Right kidney (tissue), 1 donor: ENCODE data around the gene HOXD11.

Experiments
- DNase-seq: peaks from one replicate; pipeline ENCODE4 v3.0.0-alpha.2; 2016

HOXD11 gene

DNA sequence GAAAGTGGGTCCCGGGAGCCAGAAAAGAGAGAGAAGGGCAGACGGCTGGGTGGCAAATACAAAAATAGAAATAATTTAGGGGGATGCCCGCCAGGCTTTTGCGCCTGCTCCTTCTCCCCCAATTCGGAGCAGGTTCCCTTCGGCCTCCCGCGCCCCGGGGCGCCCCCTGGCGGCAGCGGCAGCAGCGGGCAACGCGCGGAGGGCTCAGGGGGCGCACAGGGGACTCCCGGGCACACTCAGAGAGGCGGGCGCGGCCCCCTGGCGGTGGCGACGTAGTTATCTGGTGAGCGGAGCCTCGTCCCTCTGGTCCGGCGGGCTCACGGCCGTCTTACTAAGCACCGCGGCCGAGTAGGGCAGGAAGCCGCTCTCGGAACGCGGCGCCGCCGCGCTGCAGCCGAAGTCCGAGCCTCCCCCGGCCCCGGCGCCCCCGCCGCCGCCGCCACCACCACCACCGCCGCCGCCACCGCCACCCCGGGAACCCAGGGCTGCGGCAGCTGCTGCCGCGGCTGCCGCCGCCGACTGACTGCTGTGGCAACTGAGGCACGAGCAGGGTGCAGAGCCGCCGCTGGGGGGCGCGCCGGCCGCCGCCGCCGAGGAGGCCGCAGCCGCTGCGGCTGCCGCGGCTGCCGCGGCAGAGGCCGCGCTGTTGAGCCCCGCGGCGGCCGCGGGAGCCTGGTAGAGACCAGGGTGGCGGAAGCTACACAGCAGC is 27.1 kb upstream of the HOXD11 start:
- DNase-seq: peak; percentile 75

DNA sequence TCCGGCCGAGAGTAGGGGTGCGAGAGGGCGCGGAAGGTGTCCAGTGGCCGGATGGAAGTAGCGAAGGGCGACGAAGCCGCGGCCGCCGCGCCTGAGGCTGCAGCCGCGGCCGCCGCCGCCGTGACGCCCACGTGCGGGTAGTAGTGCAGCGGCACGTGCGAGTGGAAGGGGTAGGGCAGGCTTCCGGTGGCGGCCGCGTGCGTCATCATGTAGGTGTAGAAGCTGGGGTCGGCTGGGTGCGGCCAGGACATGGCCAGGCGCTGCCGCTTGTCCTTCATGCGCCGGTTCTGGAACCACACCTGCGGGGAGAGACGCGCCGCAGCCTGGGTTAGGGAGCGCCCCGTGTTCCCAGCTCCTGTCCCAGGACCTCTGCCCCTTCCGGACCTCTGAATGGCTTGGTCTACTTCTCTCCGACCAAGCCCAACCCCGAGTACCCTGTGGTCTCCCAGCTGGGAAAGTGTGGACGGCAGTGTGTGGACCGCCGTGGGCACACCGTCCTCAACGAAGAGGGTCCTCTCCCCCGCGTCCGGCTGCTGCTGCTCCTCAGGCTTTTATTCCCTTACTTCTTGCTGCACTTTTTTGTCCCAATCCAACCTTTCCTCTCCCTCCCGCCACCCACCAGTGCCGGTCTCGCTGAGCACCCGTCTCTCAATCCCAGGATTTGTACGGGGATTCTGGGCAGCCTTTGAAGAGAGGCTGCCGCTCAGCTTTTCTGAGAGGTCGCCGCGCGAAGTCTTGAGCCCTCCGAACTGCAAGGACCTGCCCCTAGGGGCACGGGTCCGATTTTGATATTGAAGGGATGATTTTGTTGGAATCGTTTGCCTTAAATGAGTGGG is 26.3 kb upstream of the HOXD11 start:
- DNase-seq: peak; percentile 85

DNA sequence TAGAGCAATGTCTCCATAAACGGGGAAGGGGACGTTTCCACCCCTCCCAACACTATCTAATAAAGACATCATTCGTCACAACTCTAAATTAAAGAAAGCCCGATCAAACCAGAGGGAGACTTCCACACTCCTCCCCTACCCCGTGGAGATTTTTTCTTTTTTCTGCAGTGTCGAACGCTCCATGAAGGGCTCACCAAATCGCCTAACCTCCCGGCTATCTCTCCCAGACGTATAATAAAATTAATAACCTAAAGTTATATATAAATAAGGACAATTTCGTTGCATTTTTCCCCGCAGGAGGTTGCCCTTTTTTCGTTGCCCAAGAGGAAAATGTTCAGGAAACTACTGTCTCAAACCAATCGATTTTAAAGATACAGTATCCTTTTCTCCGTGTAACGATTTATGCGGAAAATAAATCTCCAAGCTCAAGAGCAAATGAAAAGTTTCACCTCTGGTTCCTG is 25.7 kb upstream of the HOXD11 start:
- DNase-seq: no peak

DNA sequence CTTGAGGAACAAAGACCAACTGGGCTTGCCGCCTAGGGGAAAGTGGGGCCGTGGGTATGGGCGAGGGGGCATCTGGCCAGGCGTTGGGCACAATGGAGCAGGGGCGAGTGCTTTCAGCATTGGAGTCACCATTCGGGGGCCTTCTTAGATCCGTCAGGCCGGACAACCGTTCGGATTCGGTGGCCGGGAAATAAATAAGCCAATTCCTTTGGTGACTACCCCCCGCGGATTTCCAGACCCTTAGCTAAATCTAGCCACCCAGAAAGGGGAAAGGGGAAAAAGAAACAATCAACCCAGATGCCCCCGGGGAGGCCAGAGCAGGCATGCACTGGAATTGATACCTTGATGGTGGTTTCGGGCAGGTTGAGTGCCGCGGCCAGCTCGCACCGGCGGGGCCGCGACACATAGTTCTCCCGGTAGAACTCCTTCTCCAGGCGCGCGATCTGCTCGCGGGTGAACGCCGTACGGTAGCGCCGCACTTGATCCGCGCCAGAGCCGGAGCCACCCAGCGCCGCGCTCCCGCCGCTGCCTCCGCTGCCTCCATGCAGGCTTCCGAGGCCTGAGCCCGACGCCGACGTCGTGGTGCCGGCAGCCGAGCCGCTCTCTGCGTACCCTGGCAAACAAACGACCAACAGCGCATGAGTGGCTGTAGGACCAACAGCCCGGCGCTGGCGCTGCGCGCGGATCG is 25.1 kb upstream of the HOXD11 start:
- peak; percentile 92 for DNase-seq

DNA sequence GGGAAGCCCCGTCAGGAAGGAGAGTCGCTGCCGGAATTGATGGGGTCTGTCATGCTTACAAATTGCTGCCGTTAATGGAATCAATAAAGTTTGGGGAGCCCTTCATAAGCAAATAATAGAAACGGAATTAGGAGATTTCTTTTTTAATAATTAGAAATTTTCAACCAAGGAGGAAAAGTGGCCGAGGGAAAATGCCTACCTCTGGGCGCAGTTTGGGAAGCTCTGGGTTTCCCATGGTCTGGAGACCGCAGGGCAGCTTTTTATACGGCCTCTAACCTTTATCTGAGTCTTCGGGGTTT is 24.6 kb upstream of the HOXD11 start:
- DNase-seq: no peak

DNA sequence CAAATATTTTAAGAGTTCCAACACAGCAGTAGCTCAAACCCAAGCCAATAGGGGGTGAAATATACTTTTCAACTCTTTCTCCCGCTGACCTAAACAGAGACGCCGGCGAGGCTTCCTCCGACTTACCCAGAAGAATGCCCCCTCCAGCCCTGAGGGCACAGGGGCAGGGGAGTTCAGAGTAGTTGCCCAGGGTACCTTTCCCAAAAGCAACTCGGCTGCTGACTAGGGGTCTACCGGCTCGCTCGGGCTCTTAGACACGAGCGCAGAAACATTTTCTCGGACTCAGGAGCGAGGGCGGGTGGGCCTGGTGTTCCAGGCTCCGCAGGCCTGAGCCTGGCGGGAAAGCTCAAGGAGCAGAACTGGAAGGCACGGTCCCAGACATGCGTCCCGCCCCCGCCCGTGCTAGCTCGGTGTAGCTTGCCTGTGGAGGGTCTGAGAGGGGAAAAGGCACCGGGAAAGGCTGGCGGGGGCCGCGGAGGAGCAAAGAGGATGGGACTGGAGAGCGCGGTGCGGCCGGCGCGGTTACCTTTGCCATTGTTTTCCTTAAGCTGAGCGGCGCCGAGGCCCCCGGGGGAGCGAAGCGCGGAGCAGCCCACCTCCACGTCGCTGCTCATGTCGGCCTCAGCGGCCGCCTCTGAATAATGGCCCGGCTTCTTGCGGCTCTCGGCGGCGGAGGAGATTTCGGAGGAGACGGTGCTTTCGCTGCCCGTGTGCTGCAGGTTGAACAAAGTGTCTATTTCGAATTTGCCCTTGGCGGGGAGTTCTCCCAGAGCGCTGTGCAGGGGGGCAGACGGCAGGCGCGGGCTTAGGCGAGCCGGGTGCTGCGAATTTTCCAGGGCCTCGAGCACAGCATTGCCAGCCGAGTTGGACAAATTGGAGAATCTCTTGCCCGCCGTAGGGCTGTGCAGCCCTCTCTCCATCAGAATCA is 24.0 kb upstream of the HOXD11 start:
- peak; percentile 83 for DNase-seq

DNA sequence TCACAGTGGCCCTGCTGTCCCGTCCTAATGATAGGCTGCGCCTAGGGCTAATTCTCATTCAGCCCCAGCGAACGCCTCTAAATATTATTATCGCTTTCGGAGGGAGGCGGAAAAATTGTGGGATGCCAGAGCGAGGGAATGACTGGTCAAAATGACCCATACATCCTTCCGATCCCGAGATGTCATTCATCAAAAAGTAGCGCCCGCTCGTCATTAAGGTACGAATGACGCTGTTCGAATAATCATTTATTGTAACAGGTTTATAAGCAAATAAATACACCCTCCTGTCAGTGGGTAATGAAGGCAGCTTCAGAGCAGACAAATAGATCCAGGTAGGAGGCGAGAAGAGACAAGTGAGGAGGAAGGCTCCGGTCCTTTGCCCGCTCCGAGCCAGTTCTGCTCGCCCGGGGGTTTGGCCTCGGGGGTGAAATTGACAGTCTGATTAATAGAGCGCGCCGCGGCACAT is 23.3 kb upstream of the HOXD11 start, which contains the start of gene EVX2:
Gene EVX2 (minus strand): TSS at position 167 of the 466 bp plus-strand sequence. CDS start 186 bp downstream, outside the sequence.
- DNase-seq: peak; percentile 64

DNA sequence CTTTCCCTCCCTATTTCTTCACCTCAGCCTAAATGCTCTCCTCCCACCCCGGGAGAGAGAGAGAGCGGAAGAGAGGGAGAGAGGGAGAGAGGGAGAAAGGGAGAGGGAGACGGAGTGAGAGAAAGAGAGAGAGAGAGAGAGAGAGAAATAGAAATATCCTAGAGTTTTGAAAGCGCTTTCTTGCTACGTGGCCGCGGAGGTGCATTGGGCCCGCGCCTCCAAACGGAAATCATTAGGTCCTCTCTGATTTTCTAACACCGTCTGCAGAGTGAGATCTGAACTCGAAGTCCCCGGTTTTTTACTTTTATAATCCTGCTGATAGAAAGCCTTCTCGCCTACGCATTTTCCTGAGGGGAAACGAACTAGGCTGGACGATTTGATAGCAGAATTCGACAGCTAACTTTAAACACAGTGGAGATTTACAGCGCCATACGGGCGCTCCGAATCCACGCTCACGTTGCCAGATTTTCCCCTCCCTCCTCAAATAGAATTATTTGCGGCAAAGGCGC is 22.4 kb upstream of the HOXD11 start:
- no peak for DNase-seq

DNA sequence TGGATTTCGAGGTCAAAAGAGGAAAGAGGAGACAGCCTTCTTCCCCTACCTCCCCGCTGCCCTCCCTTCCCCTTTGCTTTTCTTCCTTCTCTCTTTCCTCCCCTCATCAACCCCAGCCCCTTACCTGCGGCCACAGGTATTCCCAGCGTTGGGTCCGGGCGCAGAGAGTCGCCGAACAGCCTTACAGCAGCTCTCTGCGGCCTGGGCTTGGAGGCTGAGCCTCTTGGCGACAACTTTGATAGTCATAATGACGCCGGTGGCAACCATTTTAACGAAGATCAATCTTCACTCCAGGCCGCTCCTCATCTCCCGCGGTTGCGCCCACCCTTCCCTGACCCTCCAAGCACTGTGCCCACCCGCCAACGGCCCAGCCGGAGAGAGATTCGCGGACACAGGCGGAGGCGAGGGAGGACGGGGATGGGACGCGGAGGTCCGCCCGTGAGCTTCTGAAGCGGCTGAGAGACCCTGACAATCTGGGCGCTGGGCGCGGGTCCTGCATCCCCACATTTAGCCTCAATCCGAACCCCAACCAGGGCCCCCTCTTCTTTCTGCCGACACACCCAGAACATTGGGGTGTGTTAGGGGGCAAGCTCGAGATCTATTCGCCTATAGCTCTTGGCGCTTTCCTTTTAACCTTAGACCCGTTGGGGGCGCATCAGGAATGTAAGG is 21.8 kb upstream of the HOXD11 start:
- DNase-seq: peak; percentile 71

DNA sequence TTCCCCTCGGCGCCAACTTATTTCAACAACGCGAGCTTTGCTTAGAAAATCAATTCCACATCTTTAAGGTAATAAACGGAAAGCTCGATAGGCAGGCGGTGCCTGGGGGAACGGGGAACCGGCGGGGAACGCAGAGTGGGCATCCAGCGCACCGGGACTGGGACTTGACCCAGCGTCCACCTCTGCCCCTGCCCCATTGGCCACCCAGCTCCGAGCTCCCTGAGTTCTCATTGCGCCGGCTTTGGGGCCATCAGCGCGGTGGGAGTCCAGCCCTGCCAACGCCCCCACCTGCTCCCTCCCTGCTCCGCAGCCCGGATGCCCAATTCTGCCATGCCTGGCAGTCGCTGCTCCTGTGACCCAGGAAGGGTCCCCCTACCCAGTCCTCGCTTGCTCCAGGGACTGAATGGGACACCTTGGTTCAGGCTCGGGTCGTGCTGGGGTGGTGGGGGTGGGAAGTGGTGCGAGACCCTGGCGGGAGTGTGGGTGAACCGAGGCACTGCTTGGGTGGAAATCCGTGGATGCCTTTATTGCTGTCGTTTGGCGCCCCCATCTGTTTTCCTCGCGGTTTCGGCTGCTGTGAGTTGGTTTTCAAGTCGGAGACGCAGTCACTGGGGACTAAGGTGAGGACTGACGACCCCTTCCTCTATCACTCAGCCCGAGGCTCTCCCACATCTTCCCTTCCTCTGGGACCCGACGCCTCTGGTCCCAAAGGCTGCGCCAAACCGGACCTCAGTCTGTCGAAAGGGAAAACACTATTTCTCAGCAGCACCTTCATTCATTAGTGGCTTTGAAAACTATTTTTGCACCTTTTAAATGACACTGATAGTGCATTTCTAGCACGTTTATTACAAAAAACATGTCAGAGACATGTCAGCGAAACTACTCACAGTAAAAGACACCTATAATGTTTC is 21.0 kb upstream of the HOXD11 start:
- peak; percentile 70 for DNase-seq

DNA sequence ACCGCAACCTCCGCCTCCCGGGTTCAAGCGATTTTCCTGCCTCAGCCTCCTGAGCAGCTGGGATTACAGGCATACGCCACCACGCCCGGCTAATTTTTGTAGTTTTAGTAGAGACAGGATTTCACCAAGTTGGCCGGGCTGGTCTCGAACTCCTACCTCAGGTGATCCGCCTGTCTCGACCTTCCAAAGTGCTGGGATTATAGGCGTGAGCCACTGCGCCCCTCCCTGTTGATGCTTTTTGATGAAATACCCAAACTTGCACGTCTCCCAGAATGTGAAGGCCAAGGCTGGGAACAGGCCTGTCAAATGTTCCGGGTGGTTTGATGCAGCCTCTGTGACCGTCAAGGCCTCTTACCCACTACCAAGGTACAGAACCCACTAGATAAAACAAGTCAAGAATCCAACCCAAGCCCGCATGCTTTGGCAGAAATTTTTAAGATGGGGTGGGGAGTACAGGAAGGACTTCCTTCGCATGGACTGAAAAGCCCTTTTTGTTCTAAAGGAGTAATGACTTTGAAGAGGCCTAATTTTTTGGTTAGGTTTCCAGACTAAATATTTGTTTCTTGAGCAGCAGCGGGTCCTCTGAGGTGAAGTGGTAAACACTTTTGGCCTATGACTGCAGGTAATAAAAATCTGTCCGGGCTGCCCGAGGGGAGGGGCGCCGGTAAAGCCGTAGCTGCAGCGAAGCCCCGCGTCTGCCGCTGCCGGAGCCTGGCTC is 19.6 kb upstream of the HOXD11 start:
- DNase-seq: no peak

DNA sequence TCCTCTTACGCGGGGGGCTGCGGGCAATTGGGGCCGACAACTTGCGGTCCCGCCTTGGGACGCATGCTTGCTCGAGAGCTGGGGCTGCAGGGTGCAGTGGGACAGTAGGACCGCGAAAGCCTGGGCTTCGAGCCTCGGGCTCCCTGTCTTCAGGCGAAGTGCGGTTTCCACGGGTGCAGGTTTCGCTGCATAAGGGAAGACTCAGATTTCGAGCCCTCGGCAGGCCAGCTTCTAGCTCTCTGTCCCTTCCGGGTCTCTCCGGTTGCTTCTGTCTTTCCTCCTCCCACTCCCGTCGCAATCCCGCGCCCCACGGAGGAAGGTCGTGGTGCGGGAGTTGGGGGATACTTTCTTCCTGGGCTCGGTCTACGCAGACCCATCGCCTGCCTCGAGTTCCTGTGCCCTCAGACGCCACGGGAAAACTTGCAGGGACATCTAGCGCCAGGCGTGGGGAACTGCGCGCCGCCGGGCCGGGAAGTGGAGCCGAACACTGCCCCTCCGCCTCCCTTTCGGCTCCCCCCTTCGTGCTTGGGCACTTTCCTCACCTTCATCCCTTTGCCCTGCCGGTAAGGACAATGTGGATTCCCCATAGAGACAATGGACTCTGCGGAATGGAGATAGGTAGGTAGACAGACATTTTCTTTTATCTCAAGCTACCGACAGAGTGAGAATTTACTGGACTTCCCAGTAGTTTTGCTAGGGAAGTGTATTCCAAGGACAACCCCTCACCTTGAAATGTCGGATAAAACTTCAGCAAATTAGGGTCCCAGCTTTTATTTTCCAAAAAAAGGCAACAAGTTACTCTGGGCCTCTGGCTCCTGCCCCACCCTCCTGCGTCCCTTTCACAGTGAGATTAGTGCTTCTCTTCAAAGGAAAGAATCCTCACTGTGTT is 18.8 kb upstream of the HOXD11 start:
- DNase-seq: peak; percentile 89

DNA sequence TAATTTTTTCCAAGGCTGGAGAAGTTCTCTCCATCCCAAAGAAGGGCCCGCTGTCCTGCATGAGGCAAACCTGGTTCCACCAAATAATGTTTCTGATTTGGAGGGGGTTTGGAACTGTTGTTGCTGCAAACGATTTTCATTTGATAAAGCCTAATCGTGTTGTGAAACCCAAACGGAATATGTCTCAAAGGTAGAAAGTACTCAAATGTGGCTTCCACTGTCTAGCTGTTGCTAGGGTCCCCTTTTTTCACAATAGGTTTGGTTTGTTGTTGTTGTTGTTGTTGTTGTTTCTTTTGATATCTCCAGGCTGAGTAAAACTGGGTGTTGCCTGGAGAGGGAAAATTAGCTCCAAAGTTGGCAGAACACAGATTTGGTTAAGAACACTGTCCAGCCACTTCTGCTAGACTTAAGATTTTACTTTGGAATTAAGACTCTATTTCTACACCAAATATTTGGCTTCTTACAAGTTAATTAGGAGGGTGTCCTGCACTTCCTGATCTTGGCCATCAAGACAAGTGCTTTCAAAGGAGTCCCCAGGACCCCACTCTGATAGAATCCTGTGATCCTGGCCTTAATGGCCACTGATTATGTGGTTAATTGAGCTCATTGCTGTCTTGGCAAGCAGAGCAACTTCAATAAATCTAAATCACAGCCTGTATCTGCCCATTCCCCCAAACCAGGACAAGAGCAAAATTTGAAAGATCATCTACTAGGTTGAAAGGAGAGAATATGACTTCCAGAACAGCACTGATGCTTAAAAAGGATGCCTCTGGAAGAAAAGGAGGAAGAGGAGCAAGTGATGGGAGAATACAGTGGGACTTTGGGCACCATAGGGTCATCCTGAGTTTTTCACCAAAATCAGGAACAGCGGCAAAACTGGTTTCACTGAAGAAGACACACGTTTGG is 17.9 kb upstream of the HOXD11 start:
- DNase-seq: peak; percentile 26

DNA sequence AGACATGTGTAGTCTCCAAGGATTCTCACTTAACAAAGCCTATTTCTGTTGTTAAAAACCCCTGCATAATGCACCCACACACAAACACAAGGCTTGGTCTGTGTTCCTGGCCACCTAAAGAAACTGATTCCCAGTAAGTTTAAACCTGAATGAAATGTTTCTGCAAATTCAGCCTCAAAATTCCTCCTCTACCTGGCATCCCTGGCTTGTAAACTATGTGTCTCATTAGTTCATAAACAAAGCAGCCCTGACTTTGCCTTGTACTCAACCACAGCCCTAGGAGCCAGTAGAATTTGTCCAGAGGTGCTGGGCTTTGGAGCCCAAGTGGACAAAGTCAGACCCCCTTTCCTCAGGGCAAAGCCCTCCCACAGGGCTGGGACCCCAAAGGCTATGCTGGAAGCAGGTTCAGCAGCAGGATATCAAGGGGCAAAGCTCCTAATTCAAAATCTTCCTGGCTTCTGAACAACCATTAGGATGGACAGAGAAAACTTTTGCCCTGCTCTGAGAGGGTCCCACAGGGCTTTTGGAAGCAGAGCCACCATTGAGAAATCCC is 17.2 kb upstream of the HOXD11 start:
- peak; percentile 24 for DNase-seq

DNA sequence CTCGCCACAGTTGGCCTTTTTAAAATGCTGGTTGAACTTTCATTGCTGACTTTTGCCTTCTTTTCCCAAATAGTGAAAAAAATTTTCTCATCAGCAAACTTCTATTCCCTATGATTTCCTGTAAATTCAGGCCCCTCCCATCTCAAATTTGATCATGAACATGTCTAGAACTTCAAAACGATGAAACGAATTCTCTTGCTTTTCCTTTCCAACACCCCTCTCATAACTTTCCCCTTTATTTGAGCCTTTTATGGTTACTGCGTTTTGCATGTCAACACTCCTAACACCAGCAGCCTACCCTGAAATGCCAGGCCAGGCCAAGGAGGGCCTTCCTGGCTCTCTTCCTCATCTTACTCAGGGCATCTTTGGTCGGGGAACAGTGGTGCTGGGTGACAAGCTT is 16.2 kb upstream of the HOXD11 start:
- DNase-seq: no peak

DNA sequence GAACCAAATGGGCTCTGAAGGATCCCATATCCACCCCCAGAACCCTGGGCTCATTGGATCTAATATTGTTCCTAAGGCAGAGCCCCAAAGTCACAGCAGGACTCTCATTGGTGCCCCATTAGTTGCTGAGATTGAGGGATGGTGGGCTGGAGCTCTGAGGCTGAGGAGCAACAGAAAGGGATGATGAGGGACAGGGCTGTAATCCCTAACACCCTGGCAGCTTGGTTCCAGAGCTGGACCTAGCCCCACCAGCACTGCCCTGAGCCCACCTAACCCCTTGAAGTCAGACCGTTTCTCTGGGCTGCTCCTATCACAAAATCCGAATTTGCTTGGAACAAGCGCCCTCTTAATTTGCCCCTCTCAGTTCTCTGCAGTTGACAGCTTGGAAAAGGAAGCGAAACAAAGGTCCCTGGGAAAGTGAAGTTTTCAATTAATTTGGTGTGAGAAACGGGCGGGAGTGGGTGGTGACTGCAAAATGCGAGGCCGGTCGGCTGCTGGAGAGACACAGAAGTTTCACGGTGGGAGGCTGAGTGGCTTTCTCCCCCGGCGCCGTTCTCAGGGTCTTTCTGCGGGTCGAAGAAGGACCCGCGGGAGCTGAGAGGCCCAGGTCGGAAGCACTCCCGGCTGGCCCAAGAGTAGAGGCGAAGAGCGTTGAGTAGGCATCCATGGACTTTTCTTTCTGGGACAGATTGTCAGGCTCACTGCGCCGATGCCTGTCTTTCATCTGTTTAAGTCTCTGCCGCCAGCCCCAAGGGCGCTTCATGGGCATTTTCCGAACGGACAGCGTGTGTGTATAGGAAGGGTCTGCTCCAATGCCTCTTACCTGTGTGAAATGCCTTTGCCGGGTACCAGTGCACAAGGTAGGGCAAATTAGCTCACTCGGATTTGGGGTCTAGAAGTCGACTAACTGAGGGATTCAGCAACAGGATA is 15.5 kb upstream of the HOXD11 start:
- DNase-seq: peak; percentile 68
